Measurements from ENCODE around the gene NCOA7. TPM values are rescaled to one million over a fixed set of nuclear protein-coding genes. Genes with fewer than 3 reads are reported as not detected.

The NCOA7 gene
- total RNA-seq, 1 donor: 52.7 TPM

DNA sequence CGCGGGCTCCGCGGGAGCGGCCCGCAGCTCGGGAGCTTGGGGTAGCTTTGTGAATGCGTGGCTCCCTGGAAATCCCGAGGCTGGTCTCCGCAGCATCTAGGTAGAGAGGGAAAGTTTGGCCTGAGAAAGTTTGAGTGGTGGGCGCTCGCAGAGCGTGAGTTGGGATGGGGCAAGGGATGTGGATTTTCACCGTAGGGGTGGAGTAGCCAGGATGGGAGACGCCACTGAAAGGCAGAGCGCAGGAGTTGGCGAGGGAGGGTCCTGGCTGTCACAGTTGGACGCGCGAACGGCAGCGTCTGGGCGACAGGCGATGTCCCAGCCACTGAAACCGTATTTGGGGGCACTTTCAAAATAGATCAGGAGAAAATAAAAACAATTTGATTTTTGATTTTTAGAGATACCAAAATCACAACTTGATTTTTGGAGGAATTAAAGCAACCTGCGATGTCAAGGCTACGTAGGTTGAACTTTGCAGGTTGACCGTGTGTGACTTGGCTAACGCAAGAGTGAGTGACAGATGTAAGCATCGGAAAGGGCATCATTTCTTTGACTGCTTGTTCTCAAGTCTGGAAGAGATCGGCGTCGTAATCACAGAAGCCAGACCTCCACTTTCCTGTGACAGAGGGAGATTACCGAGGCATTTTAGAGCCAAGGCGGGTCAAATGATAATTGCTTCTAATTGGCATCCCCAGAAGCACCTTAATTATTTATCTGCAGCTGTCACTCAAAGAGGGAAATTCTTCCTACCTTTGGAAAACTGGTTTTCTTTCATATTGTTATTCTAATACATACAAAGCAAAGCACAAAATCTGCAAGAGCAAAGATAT, 40.7 kb upstream of the NCOA7 start:
- H3K4me3 ChIP-seq (ENCODE audit: low read depth, low read length): peak overlapping the region; percentile 62
- no peak for DNase-seq (ENCODE audit: low read depth)
- TF ChIP-seq, protein P1, sequence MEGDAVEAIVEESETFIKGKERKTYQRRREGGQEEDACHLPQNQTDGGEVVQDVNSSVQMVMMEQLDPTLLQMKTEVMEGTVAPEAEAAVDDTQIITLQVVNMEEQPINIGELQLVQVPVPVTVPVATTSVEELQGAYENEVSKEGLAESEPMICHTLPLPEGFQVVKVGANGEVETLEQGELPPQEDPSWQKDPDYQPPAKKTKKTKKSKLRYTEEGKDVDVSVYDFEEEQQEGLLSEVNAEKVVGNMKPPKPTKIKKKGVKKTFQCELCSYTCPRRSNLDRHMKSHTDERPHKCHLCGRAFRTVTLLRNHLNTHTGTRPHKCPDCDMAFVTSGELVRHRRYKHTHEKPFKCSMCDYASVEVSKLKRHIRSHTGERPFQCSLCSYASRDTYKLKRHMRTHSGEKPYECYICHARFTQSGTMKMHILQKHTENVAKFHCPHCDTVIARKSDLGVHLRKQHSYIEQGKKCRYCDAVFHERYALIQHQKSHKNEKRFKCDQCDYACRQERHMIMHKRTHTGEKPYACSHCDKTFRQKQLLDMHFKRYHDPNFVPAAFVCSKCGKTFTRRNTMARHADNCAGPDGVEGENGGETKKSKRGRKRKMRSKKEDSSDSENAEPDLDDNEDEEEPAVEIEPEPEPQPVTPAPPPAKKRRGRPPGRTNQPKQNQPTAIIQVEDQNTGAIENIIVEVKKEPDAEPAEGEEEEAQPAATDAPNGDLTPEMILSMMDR (IDR thresholded peaks at IDR 0.05; ENCODE audit: insufficient read depth, low read depth, low read length): no peak

- TF ChIP-seq, protein P1 (IDR thresholded peaks at IDR 0.05; ENCODE audit: insufficient read depth, low read depth, low read length): no peak
- DNase-seq (ENCODE audit: low read depth): no peak
Observed at GRCh38 chr6:125750692-125751333, 39.9 kb upstream of the NCOA7 start.

DNA sequence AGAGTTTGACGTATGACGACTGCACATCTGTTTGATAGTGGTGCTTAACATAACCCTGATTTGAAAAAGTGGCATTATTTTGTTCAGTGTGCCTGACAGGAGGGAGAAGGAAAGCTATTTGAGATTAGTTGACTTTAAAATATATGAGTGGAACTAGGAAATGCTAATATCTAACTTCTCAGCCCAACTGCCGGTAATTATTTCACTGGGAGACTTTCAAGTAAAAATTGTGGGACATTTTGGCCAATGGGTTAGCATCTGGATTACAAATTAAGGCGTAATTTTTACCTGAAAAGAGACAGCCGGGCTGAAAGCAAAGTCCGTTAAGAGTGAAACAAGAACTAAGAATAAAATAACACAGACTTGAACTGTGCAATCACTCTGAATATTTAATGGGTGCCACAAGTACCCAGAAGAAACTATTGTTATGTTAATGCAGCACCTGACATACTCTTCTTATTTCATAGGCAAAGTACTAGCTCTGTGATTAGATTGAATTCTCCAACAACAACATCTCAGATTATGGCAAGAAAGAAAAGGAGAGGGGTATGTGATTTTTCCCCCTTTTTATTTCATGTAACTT, 39.3 kb upstream of the NCOA7 start:
- H3K4me3 ChIP-seq (ENCODE audit: low read depth, low read length): no peak overlapping the region
- TF ChIP-seq, protein P1 (IDR thresholded peaks at IDR 0.05; ENCODE audit: insufficient read depth, low read depth, low read length): no peak
- DNase-seq (ENCODE audit: low read depth): no peak

More at GRCh38 chr6:125750692-125751333, 39.9 kb upstream of the NCOA7 start:
- H3K4me3 ChIP-seq (ENCODE audit: low read depth, low read length): no peak overlapping the region

GRCh38 chr6:125752773-125753172, 38.0 kb upstream of the NCOA7 start:
- TF ChIP-seq, protein P1 (IDR thresholded peaks at IDR 0.05; ENCODE audit: insufficient read depth, low read depth, low read length): no peak
- no peak for DNase-seq (ENCODE audit: low read depth)
- no peak overlapping the region for H3K4me3 ChIP-seq (ENCODE audit: low read depth, low read length)

DNA sequence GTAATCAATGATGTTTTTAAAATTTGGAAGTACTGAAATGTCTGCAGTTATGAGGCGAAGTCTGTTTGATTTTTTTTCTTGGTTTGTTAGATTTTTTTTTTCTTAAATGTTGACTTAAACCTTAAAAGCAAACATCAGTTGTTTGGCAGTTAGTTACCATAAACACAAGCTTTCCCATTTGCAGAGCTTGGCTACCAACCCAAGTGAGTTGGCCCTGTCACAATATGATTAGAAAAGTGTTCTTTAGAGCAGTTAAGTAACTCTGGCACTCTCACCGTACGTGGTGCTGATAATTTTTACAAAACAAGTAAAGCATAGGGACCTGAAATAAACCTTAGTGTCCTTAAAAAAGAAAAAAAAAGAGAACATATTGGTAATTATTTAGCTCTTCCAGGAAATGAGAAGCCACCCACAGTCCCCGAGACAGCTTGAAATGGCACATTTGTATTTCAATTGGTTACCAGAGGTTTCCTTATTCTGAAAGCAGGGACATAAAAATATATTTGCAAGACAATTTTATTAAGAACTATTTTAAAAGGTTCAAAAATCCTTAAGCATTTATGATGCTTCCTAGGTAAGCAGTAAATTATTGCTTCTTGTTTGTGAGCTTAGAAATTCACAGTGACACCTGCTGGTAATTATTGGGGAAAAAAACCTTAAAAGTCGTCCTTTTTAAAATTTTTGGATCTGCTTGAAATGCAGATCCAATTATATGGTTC, 37.4 kb upstream of the NCOA7 start:
- peak; percentile 44 for DNase-seq (ENCODE audit: low read depth)
- TF ChIP-seq, protein P1 (IDR thresholded peaks at IDR 0.05; ENCODE audit: insufficient read depth, low read depth, low read length): peak; percentile 44
- H3K4me3 ChIP-seq (ENCODE audit: low read depth, low read length): no peak overlapping the region

DNA sequence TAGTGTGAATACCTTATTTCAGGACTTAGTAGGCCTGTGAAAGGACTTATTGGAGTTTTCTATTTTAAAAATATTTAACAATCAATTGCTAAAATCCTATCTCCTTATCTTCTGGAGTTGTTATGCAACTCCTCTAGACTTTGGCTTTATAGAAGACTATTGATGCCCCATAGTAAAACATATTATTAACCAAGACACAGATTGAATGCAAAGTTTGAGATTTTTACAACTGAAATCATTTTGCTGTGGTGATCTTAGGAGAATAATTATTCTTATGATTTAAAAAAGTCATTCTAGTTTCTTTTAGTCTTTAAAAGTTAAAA, 36.9 kb upstream of the NCOA7 start:
- TF ChIP-seq, protein P1 (IDR thresholded peaks at IDR 0.05; ENCODE audit: insufficient read depth, low read depth, low read length): no peak

More for the DNA sequence above, 36.9 kb upstream of the NCOA7 start:
- no peak for DNase-seq (ENCODE audit: low read depth)
- H3K4me3 ChIP-seq (ENCODE audit: low read depth, low read length): no peak overlapping the region

All from fibroblast of villous mesenchyme (primary cell).